HG03354 (cell line): ENCODE data around the gene ZNF688.
A peak's percentile ranks its signal among the peaks of the same experiment; 100 is the strongest.

Experiments used
- ATAC-seq: cut with Tn5 transposase; IDR thresholded peaks from one replicate; pipeline ENCODE4 v1.9.1; 2021; ENCODE audit warnings: mild to moderate bottlenecking; ENCODE audit not compliant: unreplicated experiment, poor library complexity, severe bottlenecking

Gene ZNF688

DNA sequence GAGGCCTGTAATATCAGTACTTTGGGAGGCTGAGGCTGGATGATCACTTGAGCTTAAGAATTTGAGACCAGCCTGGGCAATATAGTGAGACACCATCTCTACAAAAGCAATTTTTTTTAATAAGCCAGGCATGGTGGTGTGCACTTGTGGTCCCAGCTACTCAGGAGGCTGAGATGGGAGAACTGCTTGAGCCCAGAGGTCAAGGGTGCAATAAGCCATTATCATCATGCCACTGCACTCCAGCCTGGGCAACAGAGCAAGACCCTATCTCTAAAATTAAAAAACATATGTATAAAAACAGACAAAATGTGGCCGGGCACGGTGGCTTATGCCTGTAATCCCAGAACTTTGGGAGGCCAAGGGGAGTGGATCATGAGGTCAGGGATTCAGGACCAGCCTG, 17.1 kb upstream of the ZNF688 start:
- ATAC-seq: no peak

DNA sequence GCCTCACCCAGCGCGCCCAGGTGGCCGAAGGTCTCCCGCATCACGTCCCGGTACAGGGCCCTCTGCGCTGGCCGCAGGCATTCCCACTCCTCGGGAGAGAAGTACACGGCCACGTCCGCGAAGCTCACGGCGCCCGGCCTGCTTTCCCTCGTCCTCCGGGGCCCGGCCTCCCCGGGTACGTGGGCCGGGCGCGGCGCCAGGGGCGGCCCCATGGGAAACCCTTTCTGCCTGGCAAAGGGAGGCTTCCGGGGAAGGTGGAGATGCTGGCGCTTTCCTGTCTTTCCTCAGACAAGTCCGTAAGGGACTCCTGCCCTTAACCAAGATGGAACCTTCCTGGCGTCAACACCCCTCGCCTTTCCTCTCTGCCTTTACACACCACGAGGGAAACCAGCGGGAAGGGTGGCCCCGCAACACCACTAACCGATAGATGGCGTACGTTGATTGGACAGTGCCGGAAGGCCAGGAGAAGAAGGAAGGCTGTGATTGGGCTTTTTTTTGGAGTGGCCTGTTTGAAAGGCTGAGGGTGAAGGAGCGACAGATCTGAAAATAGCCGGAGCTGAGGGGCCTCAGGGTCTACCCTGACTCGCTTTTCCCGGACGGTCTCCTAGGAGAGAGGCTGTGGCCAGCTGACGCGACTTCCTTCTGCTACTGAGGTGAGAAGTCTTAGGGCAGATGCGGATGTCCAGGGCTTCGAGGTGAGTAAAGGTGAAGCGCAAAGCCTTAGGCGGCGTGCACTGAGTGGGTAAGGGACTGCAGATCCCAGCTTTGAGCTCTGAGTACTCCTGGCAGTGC, 14.1 kb upstream of the ZNF688 start, which contains the start of gene ZNF785:
ZNF785 (minus strand) TSS at position 298 of the 792 bp plus-strand sequence; CDS start at position 212, 86 bp downstream.
- peak; percentile 89 for ATAC-seq

DNA sequence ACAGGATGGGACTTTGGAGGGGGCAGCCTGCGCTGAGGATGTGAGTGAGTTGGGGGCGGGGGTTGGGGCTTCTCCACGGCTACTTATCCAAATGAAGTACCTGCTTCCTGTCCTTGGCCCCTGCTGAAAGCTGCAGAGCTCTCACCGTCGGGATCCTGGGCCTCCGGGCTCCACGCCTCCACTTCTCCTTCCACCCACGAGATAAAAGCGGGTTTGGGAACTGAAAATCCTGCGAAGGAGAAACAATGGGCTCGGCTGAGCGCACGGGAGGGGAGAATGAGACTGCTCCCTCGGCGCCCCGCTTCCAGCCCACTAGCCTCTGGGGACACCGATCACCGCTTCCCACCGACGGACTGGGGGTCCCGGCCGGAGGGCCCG, 13.5 kb upstream of the ZNF688 start:
- ATAC-seq: peak; percentile 31

DNA sequence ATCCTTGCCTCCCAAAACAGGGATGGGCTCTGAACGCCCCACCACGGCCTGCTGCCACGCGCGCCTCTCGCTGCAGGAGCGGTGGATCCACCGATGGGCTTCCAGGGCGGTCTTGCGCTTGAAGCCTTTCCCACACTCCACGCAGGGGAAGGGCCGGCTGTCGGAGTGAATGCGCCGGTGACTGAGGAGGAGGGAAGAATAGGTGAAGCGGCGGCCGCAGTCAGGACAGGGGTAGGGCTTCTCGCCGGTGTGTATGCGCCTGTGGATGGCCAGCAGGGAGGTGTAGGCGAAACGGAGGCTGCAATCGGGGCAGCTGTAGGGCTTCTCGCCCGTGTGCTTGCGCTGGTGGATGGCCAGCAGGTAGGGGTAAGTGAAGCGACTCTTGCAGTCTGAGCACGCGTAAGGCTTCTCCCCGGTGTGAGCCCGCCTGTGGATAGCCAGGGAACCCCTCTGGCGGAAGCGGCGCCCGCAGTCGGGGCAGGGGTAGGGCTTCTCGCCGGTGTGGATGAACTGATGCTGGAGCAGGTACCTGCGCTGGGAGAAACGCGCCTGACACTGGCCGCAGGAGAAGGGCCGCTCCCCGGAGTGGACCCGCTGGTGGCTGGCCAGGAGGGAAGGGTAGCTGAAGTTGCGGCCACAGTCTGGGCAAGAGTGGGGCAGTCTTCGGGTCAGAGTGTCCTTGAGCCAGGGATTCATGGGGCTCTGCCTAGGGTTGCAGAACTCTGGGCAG, 11.3 kb upstream of the ZNF688 start:
- no peak for ATAC-seq

DNA sequence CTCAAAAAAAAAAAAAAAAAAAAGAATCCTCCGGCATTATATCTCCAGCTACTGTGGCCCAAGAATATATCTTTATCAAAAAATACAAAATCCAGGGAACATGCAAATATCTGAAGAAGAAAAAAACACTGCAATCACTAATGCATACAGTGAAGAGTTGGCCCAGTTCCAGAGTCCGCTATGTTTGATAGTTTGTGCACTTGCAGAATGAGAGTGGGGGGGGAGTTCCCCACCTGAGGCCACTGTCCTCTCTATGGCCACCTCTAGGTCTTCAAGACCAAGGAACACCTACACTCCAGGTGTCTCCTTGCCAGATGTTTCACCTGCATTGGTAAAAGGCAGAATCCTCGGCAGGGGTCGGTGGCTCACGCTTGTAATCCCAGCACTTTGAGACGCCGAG, 9.9 kb upstream of the ZNF688 start:
- no peak for ATAC-seq

DNA sequence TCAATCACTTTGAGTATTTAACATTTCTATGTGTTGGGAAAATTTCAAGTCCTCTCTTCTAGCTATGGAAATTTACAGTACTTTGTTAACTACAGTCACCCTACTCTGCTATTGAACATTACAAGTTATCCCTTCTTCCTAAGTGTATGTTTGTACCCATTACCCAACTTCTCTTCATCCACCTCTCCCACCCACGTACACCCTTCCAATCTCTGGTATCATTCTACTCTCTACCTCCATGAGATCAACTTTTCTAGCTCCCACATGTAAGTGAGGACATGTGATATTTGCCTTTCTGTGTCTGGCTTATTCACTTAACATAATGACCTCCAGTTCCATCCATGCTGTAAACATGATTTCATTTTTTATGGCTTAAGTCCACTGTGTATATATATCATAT, 3.2 kb upstream of the ZNF688 start:
- ATAC-seq: no peak

DNA sequence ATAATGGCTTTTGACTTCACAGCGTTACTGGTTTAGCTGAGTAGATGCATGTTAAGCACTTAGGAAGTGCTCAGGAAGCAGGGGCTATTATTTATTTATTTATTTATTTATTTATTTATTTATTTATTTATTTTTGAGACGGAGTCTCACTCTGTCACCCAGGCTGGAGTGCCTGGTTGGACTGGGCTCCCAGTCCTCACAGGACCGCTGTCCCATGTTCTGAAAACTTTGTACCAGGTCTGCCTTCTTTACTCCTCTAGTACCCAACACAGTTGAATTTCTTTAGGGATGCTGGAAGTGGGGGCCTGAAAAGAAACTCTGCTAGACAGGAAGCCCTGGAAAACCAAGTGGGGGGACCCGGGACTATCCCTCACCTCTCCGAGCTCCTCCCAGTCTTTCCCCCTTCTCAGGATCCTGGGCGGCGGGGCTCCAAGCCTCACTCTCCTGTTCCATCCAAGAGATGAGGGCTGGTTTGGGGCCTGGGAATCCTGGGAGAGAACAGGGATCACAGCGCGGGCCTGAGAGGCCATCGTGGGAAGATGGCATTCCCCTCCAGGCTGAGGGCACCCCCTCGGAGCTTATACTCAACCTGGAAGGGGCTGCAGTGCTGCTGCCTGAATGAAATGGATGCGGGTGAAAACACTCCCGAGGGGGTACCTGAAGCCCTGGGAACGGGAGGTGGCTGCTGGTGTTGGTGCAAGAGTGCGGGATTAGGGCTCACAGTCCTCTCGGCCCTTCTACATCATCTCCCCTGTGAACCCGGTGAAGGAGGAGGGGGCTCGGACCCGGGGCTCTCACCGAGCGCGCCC, 674 bp downstream of the ZNF688 start:
- ATAC-seq: no peak

DNA sequence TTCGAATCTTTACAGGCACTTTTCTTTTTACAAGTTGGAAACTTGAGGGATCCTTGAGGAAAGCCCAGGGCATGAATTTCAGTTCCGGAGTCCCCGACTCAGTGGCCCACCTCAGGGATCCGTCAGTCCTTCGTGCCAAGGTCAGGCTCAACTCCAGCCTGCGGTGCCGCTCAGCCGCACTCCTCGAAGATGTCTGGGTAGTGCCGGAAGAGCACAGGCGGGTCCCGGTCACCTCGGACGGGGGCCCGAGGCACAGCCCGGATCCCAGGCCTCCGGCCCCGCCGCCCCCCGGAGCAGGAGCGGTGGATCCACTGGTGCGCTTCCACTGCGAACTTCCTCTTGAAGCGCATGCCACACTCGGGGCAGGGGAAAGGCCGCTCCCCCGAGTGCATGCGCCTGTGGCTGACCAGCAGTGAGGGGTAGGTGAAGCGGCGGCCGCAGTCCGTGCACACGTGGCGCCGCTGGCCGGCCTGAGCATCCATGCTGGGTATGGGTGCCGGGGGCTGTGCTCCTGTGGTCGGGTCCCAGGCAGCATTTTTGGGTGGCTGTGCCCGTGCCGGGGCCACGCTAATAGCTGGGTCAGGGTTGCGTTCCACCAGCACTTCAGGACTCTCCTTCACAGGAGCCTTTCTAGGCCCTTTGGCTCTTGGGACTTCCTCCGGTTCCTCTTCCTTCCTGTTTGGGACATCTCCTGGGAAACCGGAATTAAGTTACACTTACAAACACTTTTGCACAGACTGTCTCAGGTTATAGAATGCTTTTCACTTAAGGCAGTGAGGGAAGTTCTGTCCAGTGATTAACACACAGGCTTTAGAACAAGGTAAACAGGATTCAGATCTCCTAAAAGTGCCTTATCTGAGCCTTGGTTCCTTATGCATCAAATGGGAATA, 1.5 kb downstream of the ZNF688 start:
- ATAC-seq: no peak

DNA sequence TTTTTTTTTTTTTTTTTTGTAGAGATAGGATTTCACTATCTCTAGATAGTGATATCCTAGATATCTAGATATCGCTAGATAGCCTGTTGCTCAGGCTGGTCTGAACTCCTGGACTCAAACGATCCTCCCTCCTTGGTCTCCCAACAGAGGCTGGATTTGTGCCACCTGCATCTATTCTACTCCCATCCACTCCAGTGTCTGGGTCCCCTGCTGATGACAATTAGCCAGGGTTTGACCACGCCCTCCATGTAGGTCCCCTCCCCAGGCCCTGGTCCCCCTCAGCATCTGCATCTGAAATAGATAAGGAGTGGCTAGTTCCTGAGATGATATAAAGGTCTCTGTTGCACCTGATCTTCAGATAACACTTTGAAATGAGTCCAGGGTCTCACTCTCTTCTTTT, 2.2 kb downstream of the ZNF688 start:
- ATAC-seq: no peak

DNA sequence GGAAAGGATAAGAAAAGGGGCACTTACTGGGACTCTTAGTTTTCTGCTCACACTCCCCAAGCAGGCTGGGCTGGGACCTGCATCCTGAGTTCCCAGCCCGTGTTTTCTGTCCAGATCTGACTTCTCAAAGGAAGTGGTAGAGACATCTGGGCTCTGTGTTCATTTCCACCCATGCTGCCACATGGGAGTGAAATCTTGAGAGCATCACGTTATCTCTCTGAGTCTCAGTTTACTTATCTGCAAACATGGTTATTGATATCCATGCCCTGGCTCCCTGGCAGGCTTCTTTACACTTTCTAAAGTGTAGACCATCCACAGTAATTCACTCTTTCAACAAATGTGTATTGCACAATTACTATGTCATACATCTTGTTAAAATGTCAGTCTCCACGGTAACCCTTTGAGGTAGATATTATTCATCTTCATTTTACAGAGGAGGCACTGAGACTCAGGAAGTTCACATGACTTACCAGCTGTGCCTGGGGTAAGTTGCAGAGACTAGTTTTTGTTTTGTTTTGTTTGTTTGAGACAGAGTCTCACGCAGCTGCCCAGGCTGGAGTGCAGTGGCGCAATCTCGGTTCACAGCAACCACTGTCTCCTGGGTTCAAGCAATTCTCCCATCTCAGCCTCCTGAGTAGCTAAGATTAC, 3.4 kb downstream of the ZNF688 start:
- peak; percentile 50 for ATAC-seq

DNA sequence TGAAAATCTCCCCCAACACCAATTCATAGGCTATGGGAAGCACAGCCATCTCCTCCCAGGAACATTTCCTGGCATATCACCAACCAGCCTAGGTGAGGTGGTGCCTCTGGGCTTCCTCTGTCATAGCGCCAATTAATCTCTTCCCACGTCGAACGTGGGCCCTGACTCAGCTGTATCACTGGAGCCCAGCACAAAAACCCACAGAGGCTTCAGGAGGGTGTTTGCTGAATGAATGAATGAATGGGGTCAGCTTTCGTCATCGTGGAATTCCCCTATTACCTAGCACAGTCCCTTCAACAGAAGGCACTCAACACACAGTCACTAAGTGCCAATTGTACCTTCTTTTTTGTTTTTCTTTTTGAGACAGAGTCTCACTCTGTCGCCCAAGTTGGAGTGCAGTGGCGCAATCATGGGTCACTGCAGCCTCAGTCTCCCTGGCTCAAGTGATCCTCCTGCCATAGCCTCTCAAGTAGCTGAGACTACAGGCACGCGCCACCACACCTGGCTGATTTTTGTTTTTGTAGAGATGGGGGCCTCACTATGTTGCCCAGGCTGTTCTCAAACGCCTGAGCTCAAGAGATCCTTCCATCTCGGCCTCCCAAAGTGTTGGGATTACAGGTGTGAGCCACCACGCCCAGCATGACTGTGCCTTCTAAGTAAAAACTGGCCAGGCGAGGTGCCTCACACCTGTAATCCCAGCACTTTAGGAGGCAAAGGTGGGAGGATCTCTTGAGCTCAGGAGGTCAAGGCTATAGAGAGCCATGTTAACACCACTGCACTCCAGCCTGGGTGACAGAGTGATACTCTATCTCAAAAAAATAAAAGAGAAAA, 4.1 kb downstream of the ZNF688 start:
- no peak for ATAC-seq

DNA sequence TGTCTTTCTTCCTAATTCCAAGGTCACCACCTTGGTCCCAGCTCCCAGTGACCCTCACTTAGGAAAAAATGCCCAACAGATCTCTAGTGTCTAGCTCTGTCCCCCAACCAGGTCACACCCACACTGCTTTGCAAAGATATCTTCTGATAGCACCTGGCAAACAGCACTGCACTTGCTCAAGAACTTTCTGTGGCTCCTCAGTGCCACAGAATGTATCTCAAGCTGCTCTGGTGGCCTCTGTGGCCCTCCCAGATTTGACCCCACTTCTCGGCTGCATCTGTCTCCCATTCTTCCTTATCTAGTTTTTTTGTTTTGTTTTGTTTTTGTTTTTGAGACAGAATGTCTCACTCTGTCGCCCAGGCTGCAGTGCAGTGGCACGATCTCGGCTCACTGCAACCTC, 5.0 kb downstream of the ZNF688 start:
- ATAC-seq: no peak

DNA sequence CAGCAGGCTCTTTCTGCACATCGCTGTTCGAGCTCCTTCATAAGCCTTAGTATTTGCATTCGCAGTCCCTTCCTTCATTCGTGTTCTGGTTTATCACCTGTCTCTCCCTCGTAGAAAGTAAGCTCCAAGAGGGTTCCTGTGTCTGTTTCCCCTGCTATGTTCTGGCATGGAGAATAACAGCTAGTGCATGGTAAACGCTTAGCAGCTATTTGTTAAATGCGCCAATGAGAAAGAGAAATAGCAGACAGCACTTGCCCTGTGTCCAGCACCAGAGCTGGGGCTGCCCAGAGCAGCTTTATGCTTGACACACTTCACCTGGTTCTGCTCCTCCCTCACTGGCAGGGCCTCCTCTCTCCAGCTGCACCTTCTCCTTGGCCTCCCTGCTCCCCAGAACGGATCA, 5.5 kb downstream of the ZNF688 start:
- ATAC-seq: no peak

DNA sequence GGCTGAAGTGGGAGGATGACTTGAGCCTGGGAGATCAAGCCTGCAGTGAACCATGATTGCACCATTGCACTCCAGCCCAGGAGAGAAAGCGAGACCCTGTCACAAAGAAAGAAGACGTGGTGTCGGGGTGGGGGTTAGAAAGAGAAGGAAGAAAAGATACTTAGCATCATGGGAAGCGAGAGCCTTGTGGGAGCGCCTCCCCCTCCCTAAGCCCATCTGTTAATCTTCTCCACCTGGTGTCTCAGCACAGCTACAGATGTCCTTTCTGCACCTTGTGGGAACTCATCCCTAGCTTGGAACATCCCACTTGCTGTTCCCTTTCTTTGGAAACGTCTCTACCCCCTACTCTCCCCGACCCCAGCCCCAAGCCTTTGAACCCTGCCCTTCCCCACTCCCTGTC, 6.0 kb downstream of the ZNF688 start:
- ATAC-seq: no peak

DNA sequence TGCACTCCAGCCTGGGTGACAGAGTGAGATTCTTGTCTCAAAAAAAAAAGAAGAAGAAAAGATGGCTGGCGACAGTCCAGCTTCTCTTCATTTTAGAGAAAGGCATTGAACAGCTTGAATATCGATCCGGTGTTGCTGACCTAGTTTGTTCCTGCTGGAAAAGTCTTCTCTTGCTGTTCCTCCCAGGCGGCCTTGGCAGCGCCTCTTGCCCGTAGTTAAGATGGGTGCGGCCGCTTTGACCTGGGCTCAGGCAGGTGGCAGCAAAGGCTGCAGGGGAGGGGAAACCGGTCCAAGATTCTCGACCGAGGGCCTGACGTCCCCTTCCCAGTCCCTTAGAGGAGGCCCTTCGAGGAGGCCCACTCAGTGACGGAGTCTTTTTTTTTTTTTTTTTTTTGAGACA, 9.5 kb downstream of the ZNF688 start:
- no peak for ATAC-seq

DNA sequence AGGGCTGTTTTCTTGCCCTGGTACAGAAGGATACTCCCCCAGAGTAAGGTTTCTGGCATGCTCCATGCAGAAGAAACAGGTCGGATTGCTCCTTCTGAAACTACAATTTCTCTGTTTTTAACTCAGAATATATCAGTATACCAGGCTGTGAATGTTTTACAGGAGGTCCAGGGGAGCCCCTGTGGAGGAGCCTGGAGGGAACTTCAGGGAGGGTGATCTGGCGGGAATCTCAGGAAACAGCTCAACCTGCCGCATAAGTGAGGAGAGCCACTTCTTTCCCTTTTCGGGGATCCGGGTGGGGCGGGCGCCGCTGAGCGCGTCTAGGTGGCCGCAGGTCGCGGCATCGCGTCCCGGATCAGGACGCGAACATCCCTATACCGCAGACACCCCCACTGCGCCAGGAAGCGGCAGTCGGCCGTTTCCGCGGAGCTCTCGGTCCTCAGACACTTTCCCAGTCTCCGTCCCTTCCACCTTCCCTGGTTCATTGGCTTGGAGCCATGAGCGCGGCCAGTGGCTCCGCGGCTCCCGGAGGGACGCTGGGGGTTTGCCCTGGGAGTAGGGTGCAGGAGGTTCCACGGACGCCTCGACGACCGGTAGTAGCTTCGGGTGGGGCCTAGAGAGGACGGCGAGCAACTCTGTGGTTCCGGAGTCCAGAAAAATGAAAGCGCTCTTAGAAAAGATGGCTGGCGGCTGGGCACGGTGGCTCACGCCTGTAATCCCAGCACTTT, 10.3 kb downstream of the ZNF688 start:
- no peak for ATAC-seq

DNA sequence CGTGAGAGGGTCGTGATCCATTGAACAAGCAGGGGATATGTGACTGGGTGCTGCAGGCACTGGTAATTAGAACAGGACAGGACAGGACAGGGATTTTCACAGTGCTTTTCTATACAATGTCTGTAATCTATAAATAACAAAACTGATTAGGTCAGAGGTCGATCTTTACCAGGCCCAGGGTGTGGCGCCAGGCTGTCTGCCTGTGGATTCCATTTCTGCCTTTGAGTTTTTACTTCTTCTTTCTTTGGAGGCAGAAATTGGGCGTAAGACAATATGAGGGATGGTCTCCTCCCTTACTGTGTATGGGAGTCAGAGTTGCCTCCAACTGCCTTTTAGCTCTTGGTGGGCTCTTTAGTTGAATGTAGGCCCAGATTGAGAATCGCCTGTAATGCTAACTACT, 11.8 kb downstream of the ZNF688 start:
- ATAC-seq: no peak
